ENCODE data around the gene ZNF362.

- TF ChIP-seq POLR2AphosphoS5 (IDR thresholded peaks at IDR 0.05; ENCODE audit: low read depth, low read length) (no peak), PAX5 (IDR thresholded peaks at IDR 0.05; ENCODE audit: insufficient read depth, low read length, severe bottlenecking) (no peak), POLR2A (IDR thresholded peaks at IDR 0.05; ENCODE audit: low read depth, low read length) (no peak), SPI1 (IDR thresholded peaks at IDR 0.05; ENCODE audit: low read depth, low read length) (peak; percentile 79), TAF1 (IDR thresholded peaks at IDR 0.05; ENCODE audit: low read depth, low read length) (no peak)
Measured at GRCh38 chr1:33257772-33258712, 1.8 kb downstream of the ZNF362 start.
